Panc1 (cell line): ENCODE measurements around the gene IGFBP3.

Experiments
- POLR2AphosphoS5 ChIP-seq: IDR thresholded peaks from 2 replicates; pipeline ENCODE4 v1.6.1; 2012; ENCODE audit warnings: mild to moderate bottlenecking, low read depth, low read length, moderate library complexity
- REST ChIP-seq, 2 experiments: IDR thresholded peaks; 2 replicates each; pipeline ENCODE4 v1.6.1; 2011 to 2012; ENCODE audit warnings: low read depth in 2 of 2, control low read depth in 1 of 2, low read length in 1 of 2, mild to moderate bottlenecking in 1 of 2, moderate library complexity in 1 of 2; ENCODE audit not compliant: insufficient read depth in 1 of 2
- SIN3A ChIP-seq: IDR thresholded peaks from 2 replicates; pipeline ENCODE4 v1.6.1; 2012; ENCODE audit warnings: low read depth, mild to moderate bottlenecking, low read length, moderate library complexity, borderline replicate concordance; ENCODE audit not compliant: insufficient read depth
- TCF7L2 ChIP-seq: IDR thresholded peaks from 2 replicates; pipeline ENCODE4 v1.6.1; 2011; ENCODE audit warnings: mild to moderate bottlenecking, low read depth, low read length, inconsistent platforms
- TF ChIP-seq, protein P1 (sequence below): fragments of 450-650 bp; IDR thresholded peaks from 2 replicates; pipeline ENCODE4 v1.5.1; 2017; ENCODE audit warnings: mild to moderate bottlenecking

GRCh38 chr7:45891462-45892402, 29.3 kb downstream of the IGFBP3 start:
- TF ChIP-seq, protein P1, sequence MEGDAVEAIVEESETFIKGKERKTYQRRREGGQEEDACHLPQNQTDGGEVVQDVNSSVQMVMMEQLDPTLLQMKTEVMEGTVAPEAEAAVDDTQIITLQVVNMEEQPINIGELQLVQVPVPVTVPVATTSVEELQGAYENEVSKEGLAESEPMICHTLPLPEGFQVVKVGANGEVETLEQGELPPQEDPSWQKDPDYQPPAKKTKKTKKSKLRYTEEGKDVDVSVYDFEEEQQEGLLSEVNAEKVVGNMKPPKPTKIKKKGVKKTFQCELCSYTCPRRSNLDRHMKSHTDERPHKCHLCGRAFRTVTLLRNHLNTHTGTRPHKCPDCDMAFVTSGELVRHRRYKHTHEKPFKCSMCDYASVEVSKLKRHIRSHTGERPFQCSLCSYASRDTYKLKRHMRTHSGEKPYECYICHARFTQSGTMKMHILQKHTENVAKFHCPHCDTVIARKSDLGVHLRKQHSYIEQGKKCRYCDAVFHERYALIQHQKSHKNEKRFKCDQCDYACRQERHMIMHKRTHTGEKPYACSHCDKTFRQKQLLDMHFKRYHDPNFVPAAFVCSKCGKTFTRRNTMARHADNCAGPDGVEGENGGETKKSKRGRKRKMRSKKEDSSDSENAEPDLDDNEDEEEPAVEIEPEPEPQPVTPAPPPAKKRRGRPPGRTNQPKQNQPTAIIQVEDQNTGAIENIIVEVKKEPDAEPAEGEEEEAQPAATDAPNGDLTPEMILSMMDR = peak; percentile 59; the same call in 1 of the 2 replicates
- no peak for TF ChIP-seq POLR2AphosphoS5
- no peak for TF ChIP-seq REST (IDR thresholded peaks at IDR 0.05; ENCODE audit: insufficient read depth in 1 of 2, low read depth in 2 of 2, low read length in 1 of 2)
- no peak for TF ChIP-seq SIN3A
- TF ChIP-seq TCF7L2 = no peak
